NCI-H2227 treated with DMSO at 0.1 percent for 48 hours (cell line): ENCODE results near the gene IPP.
"Not testable (repeated sequence)": the region's sequence is repeated elsewhere in the genome, so short reads cannot be mapped to it uniquely, and the experiment has no call there.

Source experiments
- DNase-seq: peaks from one replicate; lab custom pipeline; 2025; lab: John Stamatoyannopoulos, UW

The IPP gene

DNA sequence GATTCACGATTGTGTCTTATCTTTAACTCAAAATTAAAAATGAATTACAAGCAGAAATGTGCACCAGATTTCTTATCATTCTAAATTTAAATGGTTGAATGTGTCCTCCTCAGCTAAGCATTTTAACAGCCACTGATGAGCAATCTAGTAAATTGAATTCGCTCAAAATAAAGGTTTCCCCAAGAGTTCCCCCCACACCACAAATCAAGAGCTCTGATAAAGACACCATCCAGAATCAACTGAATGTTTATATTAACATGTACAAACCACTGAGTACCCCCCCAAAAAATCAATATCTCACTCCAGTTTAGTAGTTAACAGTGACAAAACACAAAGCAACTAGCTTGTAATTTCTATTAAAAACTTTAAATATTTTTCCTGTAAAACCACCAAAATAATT, 66.1 kb downstream of the IPP start:
- no peak for DNase-seq

DNA sequence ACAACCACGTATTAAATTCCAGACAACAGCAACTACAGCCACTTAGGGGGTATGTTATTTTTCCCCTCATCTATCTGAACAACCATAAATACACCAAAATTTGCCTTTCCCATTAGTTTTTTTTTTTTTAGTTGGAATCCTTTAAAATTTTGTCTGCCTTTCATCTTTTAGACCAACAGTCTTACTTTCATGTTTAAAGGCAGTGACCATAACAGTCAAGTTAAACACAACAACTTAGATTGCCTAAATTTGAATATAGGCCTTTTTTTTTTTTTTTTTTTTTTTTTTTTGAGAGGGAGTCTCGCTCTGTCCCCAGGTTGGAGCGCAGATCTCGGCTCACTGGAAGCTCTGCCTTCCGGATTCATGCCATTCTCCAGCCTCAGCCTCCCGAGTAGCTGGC, 67.5 kb downstream of the IPP start:
- no peak for DNase-seq

DNA sequence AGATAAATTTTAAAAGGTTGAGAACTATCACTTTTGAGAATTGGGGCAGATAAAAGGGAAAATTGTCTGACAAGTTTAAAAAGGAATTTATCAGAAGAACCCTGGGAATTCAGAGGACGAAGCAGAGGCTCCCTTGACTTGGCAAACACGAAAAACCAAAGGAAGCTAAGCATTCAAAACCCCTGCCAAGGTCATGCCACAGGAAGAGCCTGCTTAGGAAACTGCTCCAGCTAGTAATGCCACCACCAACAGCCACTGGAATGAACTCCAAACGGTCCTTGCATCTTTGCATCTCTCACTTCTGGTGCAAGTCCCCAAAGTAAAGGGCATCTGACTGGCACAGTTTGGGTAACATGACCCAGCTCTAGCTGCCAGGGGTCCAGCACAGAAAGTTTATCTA, 71.3 kb downstream of the IPP start:
- DNase-seq: no peak

DNA sequence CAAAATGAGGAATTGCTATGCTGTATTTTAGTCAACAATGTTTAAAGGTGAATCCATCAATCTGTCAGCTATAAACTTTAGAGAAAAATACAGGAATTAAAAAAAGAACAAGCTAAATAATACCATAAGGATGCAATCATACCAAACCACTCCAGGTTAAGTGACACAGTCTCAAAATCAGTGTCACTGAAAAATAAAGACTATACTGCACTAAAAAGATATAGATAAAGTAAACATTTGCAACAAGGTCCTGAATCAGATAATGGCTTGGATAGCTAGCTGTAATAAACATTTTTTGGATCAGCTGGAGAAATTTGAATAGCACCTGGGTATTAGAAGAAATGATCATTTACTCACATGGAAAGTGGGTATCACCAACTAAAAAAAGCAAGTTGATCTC, 72.0 kb downstream of the IPP start:
- no peak for DNase-seq

DNA sequence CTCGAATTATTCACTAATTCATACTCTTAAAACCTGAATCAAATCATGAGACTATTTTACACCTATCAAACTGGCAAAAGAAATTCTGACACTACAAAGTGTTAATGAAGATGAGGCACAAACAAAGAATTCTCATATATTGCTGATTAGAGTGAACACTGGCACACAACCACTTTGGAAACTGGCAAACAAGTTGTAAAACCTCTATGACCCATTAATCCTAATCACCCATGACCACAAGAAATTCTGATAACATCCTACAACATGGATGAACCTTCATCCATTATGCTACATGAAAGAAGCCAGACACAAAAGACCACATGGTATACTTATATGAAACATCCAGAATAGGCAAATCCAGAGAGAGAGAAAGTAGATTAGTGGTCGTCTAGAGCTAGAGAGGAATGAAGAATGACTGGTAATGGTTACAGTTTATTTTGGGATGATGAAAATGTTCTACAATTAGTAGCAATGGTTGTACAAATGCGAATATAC, 72.7 kb downstream of the IPP start:
- no peak for DNase-seq

DNA sequence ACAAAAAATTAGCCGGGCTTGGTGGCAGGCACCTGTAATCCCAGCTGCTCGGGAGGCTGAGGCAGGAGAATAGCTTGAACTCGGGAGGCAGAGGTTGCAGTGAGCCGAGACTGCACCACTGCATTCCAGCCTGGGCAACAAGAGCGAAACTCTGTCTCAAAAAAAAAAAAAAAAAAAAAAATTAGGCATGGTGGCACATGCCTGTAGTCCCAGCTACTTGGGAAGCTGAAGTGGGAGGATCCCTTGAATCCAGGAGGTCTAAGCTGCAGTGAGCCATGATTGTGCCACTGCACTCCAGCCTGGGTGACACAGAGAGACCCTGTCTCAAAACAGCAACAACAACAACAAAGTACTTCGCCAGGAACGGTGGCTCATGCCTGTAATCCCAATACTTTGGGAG, 73.9 kb downstream of the IPP start:
- not testable (repeated sequence) for DNase-seq

GRCh38 chr1:45674478-45674877, 76.0 kb downstream of the IPP start:
- no peak for DNase-seq

DNA sequence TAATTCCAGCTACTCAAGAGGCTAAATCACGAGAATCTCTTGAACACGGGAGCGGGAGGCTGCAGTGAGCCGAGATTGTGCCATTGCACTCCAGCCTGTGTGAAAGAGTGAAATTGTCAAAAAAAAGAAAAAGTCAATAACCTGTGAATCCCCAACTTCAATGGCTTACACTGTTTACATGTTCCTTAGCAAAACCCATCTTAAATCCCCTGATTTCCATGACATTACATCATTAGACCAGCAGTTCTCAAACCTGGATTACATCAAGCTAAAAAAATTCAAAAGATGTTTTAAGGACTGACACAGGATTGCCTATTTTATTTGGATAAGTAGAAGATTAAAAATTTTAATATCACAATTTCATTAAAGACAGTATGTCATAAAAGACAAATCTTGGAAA, 76.5 kb downstream of the IPP start:
- no peak for DNase-seq

DNA sequence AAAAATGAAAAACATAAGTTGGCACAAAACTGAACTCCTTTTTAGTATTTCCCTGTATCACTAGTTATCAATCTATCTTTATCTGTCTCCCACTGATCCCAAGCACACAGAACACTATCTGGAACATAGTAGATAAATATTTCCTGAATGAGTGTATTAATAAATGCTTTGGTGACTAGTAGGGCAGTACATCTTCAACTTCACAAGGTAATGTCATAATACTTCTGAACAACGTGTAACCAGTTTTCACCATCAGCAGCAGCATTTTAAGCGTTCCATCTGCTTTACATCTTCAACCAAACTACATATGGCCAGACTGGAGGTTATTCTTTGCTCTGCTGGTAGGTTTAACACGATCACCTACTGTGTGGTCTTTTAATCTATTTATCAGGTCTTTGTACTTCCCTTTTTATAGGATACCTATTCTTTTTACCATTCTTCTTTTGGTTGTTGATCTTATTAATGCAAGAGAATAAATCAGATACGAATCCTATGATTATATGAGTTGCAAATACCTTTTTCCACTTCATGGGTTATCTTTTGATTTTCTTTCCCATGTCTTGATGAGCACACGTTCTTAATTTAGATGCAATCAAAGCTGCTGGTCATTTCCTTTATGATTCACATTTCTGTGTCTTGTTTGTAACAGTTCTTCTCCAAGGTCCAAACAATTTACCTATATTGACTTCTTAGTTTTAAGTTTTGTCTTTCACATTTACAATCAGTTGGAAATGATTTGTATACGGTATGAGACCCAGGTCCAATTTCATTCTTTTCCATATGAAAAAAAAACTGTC, 80.4 kb downstream of the IPP start:
- no peak for DNase-seq

GRCh38 chr1:45669379-45669778, 81.1 kb downstream of the IPP start:
- DNase-seq: no peak

- DNase-seq: no peak
Observed at GRCh38 chr1:45668526-45668925, 81.9 kb downstream of the IPP start.

GRCh38 chr1:45667321-45668111, 82.9 kb downstream of the IPP start:
- DNase-seq: no peak

DNA sequence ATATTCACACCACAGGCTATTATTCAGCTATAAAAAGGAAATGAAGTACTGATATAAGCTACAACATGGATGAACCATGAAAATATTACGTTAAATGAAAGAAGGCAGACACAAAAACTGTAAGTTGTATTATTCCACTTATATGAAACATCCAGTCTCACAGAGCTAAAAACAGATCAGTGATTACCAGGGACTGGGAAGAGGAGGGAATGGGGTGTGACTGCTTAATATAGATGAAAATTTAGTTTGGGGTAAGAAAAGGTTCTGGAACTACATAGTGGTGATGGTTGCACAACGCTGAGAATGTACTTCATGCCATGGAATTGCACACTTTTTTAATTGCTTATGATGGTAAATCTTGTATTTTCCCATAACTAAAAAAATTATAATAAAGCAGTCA, 83.6 kb downstream of the IPP start:
- DNase-seq: no peak

- no peak for DNase-seq
Observed at GRCh38 chr1:45660336-45660735, 90.1 kb downstream of the IPP start.

- DNase-seq: no peak
Observed at GRCh38 chr1:45659222-45659621, 91.2 kb downstream of the IPP start.

GRCh38 chr1:45658171-45658570, 92.3 kb downstream of the IPP start:
- no peak for DNase-seq

GRCh38 chr1:45656573-45657226, 93.8 kb downstream of the IPP start:
- no peak for DNase-seq

DNA sequence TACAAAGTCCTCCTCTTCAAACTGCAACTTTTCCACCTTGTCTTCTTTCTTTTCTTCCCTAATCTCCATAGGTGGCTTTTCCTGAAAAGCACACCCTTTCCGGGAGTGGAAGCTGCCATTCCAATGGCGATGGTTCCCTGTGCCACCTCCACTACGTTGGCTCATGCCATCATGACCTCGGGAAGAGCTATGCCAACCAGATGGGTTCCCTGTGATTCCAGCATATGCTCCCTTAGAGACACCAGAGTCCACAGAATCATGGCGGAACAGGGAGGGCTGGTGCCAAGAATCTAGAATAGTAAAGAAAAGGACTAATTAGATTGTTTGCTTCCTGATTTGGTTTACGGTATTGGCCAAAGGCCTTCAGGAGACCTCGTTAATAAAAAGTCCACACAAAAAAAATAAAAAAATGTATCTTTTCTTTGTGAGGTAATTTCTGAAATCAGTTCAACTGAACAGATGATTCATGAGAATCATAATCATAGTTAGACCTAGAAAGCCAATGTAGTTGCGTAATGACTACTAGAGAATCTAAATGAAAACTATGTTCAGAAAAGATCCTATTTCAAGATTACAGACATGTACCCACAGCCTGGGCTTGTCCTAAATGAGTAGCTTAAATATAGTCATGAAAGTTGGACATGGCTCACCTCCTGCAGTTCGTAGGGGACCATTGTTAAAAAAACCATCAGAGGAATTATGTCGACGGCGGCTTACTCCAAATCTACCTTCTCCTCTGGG, 95.7 kb downstream of the IPP start:
- DNase-seq: no peak
